GM23338 (cell line): ENCODE measurements around the gene EIF2B5.

Experiments used
- CREB1 ChIP-seq: fragments of 250-450 bp; sonication (Bioruptor Pico); IDR thresholded peaks from 2 replicates; pipeline ENCODE4 v1.5.0; 2020; ENCODE audit warnings: low read depth, mild to moderate bottlenecking, moderate library complexity
- CTCF ChIP-seq, 2 experiments: fragments of 200-600 bp in 1 of 2; sonication (generic) in 1 of 2; conservative IDR thresholded peaks; 2 replicates each; pipeline versions ENCODE4 v1.5.1 to v1.6.1; 2016 to 2017; ENCODE audit warnings: antibody characterized with exemption in 2 of 2, low read depth in 2 of 2, mild to moderate bottlenecking in 2 of 2, moderate library complexity in 1 of 2
- ETS1 ChIP-seq: IDR thresholded peaks from 2 replicates; pipeline ENCODE4 v1.6.1; 2016; ENCODE audit warnings: antibody characterized with exemption
- EZH2 ChIP-seq: fragments of 200-600 bp; sonication (generic); IDR thresholded peaks from one replicate; pipeline ENCODE4 v1.8.0; 2017; ENCODE audit warnings: antibody characterized with exemption, mild to moderate bottlenecking, low read depth; ENCODE audit not compliant: unreplicated experiment
- EZH2phosphoT487 ChIP-seq: fragments of 200-600 bp; sonication (generic); IDR thresholded peaks from one replicate; pipeline ENCODE4 v1.8.1; 2018; ENCODE audit warnings: antibody characterized with exemption; ENCODE audit not compliant: unreplicated experiment
- JUNB ChIP-seq: IDR thresholded peaks from one replicate; pipeline ENCODE4 v1.6.1; 2016; ENCODE audit warnings: antibody characterized with exemption; ENCODE audit not compliant: unreplicated experiment
- NANOG ChIP-seq: IDR thresholded peaks from 2 replicates; pipeline ENCODE4 v1.6.1; 2016; ENCODE audit warnings: antibody characterized with exemption, borderline replicate concordance
- POLR2AphosphoS5 ChIP-seq: IDR thresholded peaks from 2 replicates; pipeline ENCODE4 v1.6.1; 2016; ENCODE audit warnings: antibody characterized with exemption, low read depth
- REST ChIP-seq: IDR thresholded peaks from one replicate; pipeline ENCODE4 v1.6.1; 2018; ENCODE audit warnings: antibody characterized with exemption; ENCODE audit not compliant: unreplicated experiment
- STAT1 ChIP-seq: IDR thresholded peaks from one replicate; pipeline ENCODE4 v1.6.1; 2016; ENCODE audit warnings: antibody characterized with exemption; ENCODE audit not compliant: unreplicated experiment
- ZNF114 ChIP-seq: fragments of 250-450 bp; sonication (Bioruptor Pico); IDR thresholded peaks from 2 replicates; pipeline ENCODE4 v1.5.0; 2020; ENCODE audit warnings: mild to moderate bottlenecking, moderate library complexity
- ZNF331 ChIP-seq: fragments of 250-450 bp; sonication (Bioruptor Pico); IDR thresholded peaks from 2 replicates; pipeline ENCODE4 v1.5.0; 2020; ENCODE audit warnings: low read depth, mild to moderate bottlenecking, moderate library complexity

DNA sequence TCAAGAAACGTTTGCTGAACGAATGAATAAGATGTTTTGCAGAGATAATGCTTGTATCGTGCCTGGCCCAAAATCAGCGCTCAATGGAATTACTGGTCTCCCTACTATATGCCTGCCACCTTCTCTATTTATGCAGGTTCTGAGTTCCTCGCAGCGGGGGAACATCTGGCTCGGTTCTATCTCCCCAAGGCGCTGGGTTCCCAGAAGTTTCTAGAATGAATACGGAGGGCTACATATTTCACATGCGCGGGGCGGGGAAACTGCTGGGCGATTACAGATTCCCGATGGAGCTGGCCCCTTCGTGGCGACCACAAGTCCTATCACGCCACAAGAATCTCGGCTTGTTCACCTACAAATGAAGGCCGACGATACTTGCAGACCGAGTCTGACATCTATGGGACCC, 411 bp upstream of the EIF2B5 start:
- TF ChIP-seq POLR2AphosphoS5 (no peak), EZH2 (no peak), CTCF (conservative IDR thresholded peaks at IDR 0.05; ENCODE audit: low read depth in 2 of 2) (no peak), JUNB (no peak), REST (no peak), CREB1 (CRISPR knock-in tag) (no peak), ETS1 (no peak), EZH2phosphoT487 (no peak), STAT1 (no peak), NANOG (no peak), ZNF114 (CRISPR knock-in tag) (no peak), ZNF331 (no peak)
